ENCODE results near the gene AMACR.

Gene AMACR

GRCh38 chr5:34007621-34008600 is at the start of gene AMACR:
Gene AMACR, minus strand, starts transcription at chr5:34008050. Its CDS starts 31 bp downstream, at chr5:34008019.
- H3K4me3 ChIP-seq (replicated peaks; ENCODE audit: low read depth, low read length), result peak within 1 kb of the TSS; percentile 69
- peak; percentile 92 for DNase-seq (ENCODE audit: low read depth)
- TF ChIP-seq CTCF (IDR thresholded peaks at IDR 0.05; ENCODE audit: low read length, missing control alignments), result no peak

- H3K4me3 ChIP-seq (replicated peaks; ENCODE audit: low read depth, low read length), result no peak overlapping the region
- no peak for DNase-seq (ENCODE audit: low read depth)
- TF ChIP-seq CTCF (IDR thresholded peaks at IDR 0.05; ENCODE audit: low read length, missing control alignments), result no peak
These were observed 49.7 kb upstream of the AMACR start for GRCh38 chr5:34057569-34057968.

GRCh38 chr5:34057118-34057517 is 49.3 kb upstream of the AMACR start:
- no peak for TF ChIP-seq CTCF (IDR thresholded peaks at IDR 0.05; ENCODE audit: low read length, missing control alignments)
- no peak overlapping the region for H3K4me3 ChIP-seq (replicated peaks; ENCODE audit: low read depth, low read length)
- DNase-seq (ENCODE audit: low read depth), result no peak

GRCh38 chr5:34055667-34056066 is 47.8 kb upstream of the AMACR start:
- no peak overlapping the region for H3K4me3 ChIP-seq (replicated peaks; ENCODE audit: low read depth, low read length)
- TF ChIP-seq CTCF (IDR thresholded peaks at IDR 0.05; ENCODE audit: low read length, missing control alignments), result no peak
- DNase-seq (ENCODE audit: low read depth), result no peak

- TF ChIP-seq CTCF (IDR thresholded peaks at IDR 0.05; ENCODE audit: low read length, missing control alignments), result no peak
- no peak for DNase-seq (ENCODE audit: low read depth)
- no peak overlapping the region for H3K4me3 ChIP-seq (replicated peaks; ENCODE audit: low read depth, low read length)
These were observed 46.5 kb upstream of the AMACR start for GRCh38 chr5:34054400-34054729.

- TF ChIP-seq CTCF (IDR thresholded peaks at IDR 0.05; ENCODE audit: low read length, missing control alignments), result no peak
- no peak for DNase-seq (ENCODE audit: low read depth)
- no peak overlapping the region for H3K4me3 ChIP-seq (replicated peaks; ENCODE audit: low read depth, low read length)
These were observed 45.9 kb upstream of the AMACR start for GRCh38 chr5:34053571-34054399.

All from fibroblast of pulmonary artery (primary cell).